Aorta (tissue), 5 donors: ENCODE measurements around the gene TBL1XR1. TPM values are rescaled to one million over a fixed set of nuclear protein-coding genes. Genes with fewer than 3 reads are reported as not detected.

Experiments
- ATAC-seq: fragments of 200-7000 bp; cut with Tn5 transposase; one replicate; pipeline ENCODE4 v1.9.1; 2022; ENCODE audit warnings: moderate library complexity; ENCODE audit not compliant: low FRiP score
- DNase-seq, 2 donors: peaks; one replicate each; pipeline ENCODE4 v3.0.0-alpha.2; 2020
- H3K27ac ChIP-seq, 2 donors: one replicate each; pipeline ENCODE4 v1.5.1; 2013; ENCODE audit warnings: low read length in 2 of 2, mild to moderate bottlenecking in 2 of 2, moderate library complexity in 2 of 2, control low read depth in 1 of 2, inconsistent platforms in 1 of 2, low read depth in 1 of 2
- H3K27me3 ChIP-seq, 2 donors: one replicate each; pipeline ENCODE4 v1.6.1; 2013; ENCODE audit warnings: control low read depth in 1 of 2, low read length in 1 of 2, mild to moderate bottlenecking in 1 of 2, moderate library complexity in 1 of 2; ENCODE audit not compliant: insufficient read depth in 2 of 2, control insufficient read depth in 1 of 2
- H3K36me3 ChIP-seq, 2 donors: one replicate each; pipeline ENCODE4 v1.6.1; 2013; ENCODE audit warnings: control low read depth in 1 of 2, low read length in 1 of 2, mild to moderate bottlenecking in 1 of 2; ENCODE audit not compliant: insufficient read depth in 2 of 2, control insufficient read depth in 1 of 2
- H3K4me1 ChIP-seq, 2 donors: one replicate each; pipeline ENCODE4 v1.6.1; 2013; ENCODE audit warnings: low read length in 2 of 2, control low read depth in 1 of 2, mild to moderate bottlenecking in 1 of 2, moderate library complexity in 1 of 2; ENCODE audit not compliant: insufficient read depth in 2 of 2, control insufficient read depth in 1 of 2
- H3K4me3 ChIP-seq, 2 donors: one replicate each; pipeline ENCODE4 v1.5.1; 2013; ENCODE audit warnings: low read length in 2 of 2, control low read depth in 1 of 2, mild to moderate bottlenecking in 1 of 2
- H3K9me3 ChIP-seq: one replicate; pipeline ENCODE4 v1.6.1; 2013; ENCODE audit warnings: mild to moderate bottlenecking, low read length; ENCODE audit not compliant: control insufficient read depth
- WGBS, 2 donors: extraction: QIAGEN DNeasy Blood & Tissue Kit; methylation state at CpG; one replicate each; pipeline ENCODE4 v1.1.7; 2013; 5-methylcytosine and 5-hydroxymethylcytosine counted together
- intact Hi-C, 2 donors: fragments of 100-400 bp; cut with DNase I; formaldehyde crosslinking; loops; one replicate each; pipeline versions ENCODE4 v1.14.2 to v1.15.0; 2022
- polyA plus RNA-seq, 2 donors: library from polyadenylated mRNA; stranded (reverse); fragments of 200-250 nt; gene quantifications; one replicate each; pipeline ENCODE4 v1.2.3, GENCODE V29; 2013
- total RNA-seq, 2 donors: library from RNA; stranded (reverse); fragmentation: NEBNext Ultra II Directional; extraction: Animal tissue kit (Norgen Biotek cat#: 25700); gene quantifications; one replicate each; pipeline ENCODE4 v1.2.1, GENCODE V29; 2021
- donor health status: healthy with polysubstance abuse.
- donor health status: Bipolar disorder and iron deficiency.
- donor health status: DM: no; HTN: no; CAD: no.
- donor health status: DM: no; HTN: no; CAD: no.
- donor health status: DM: yes; HTN: yes; CAD: no.

Gene TBL1XR1
- total and polyA plus RNA-seq, 4 donors = 19.0 to 200 (median 81.4) TPM

DNA sequence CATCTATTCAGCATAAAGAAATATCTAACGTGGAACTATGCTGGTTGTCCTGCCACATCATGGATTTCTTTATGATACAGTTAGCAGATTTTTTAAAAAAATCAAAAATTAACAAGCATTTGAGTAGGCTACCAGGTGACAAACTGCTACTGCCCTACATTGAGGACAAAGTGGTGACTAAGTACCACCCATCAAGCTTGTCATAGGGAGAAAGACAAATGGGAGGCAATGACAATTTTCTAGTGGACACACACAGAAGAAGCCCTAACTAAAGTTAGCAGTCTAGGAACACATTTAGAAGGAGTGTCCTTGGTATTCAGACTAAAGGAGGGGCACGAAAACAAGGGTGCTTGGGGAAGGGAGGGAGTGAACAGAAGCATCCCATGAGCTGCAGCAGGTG, 131.2 kb downstream of the TBL1XR1 start:
- intact Hi-C loops = no loop called here
- Histone ChIP-seq H3K4me1 (peaks cover 0 to 6% of the 10 kb centered on the region in 2 donors), H3K4me3 (no peak overlapping the region), H3K27me3 (no peaks in the 10 kb centered on the region), H3K36me3 (no peaks in the 10 kb centered on the region), H3K9me3 (no peaks in the 10 kb centered on the region), H3K27ac (no peak overlapping the region)
- ATAC-seq (no peak), DNase-seq (no peak)
- 81 to 87% methylated on average over 2 of the region's 2 CpGs for WGBS, 2 donors

DNA sequence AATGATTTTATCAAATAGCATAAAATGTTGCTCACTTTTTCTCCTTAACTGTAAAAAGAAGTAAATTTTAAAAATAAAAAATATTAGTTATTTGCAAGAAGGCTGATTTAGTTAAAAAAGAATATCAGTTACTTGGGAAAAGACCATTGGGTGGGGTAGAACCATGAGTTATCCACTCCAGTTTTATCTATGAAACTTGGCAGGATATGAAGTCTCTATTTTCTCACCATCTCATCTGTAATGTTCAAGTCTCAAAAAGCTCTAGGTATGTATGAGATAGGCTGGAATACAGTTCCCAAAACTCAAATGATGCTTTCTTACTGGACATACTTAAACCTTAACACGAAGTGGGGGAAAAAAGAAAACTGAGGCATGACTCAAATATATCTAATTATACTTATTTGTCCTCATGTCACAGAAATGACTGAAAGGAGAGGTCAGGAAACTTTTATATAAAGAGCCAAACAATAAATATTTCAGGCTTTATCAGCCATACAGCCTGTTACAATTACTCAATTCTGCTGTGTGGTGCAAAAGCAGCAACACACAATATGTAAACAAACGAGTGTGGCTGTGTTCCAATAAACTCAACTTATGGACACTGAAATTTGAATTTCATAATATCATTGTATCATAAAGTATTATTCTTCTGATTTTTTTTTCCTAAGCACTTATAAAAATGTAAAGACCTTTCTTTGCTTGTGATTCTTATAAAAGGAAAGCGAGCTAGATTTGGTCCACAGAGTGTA, 131.8 kb downstream of the TBL1XR1 start:
- DNase-seq = no peak
- 63 to 64% methylated on average over 3 of the region's 3 CpGs for WGBS, 2 donors
- no peaks in the 10 kb centered on the region for H3K9me3 ChIP-seq
- H3K4me3 ChIP-seq = no peak overlapping the region
- ATAC-seq = no peak
- H3K4me1 ChIP-seq = peaks cover 0 to 6% of the 10 kb centered on the region in 2 donors
- intact Hi-C loops = no loop called here
- no peak overlapping the region for H3K27ac ChIP-seq
- no peaks in the 10 kb centered on the region for H3K36me3 ChIP-seq
- no peaks in the 10 kb centered on the region for H3K27me3 ChIP-seq

DNA sequence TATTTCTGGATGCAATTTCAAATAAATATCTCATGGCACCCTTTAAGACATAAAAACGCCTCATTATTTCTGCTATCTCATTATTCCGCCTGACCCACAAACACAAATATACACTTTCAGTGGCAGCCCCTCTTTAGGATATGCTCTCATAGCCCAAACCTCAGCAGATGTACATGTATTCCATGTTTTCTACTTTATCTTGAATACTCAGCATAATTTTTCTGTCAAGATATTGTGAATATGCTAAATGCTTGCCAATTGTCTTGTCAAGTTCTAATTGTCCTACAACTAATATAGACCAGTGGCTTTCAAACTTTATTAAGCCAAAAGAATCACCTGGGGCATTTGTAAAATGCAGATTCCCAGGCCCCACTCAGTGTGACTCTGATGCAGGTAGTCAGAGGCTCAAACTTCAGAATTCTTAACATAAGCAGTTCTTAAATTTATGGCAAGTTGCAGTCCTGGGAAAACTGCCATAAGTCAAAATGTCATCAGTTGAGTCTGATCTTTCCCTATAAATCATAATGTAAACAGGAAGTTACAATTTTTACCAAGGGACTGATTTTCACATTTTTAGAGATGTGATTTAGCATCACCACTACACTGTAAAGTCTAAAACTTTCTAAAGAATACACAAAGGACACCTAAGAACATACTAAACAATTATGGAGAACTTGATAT, 135.1 kb downstream of the TBL1XR1 start:
- H3K27ac ChIP-seq = no peak overlapping the region
- WGBS, 2 donors = 82 to 86% methylated on average over 2 of the region's 2 CpGs
- intact Hi-C loops = no loop called here

DNA sequence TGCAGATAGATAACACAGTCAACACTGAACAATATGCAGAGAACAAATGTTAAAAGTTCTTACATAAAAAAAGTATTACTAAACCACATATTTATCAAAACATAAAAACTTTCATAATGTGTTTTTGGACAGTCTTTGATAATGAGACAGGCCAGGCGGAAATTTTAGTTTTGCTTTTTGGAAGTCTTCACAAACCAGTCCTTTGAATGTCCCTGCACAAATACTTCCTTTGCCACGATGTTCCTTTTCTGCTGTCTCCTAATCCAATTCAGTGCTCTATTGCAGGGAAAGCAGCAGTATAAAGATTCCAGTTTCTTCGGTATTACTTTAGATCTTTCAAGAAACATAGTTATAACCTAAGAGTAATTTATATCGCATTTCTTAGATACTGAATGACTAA, 135.9 kb downstream of the TBL1XR1 start:
- Histone ChIP-seq H3K36me3 (no peaks in the 10 kb centered on the region), H3K27ac (no peak overlapping the region), H3K9me3 (no peaks in the 10 kb centered on the region), H3K4me1 (peaks cover 0 to 8% of the 10 kb centered on the region in 2 donors), H3K27me3 (no peaks in the 10 kb centered on the region), H3K4me3 (no peak overlapping the region)
- intact Hi-C loops = no loop called here
- ATAC-seq = peak; percentile 67
- 63 to 64% methylated on average over 4 of the region's 4 CpGs for WGBS, 2 donors
- DNase-seq = no peak

More for the DNA sequence above, 135.1 kb downstream of the TBL1XR1 start:
- no peaks in the 10 kb centered on the region for H3K9me3 ChIP-seq
- no peaks in the 10 kb centered on the region for H3K27me3 ChIP-seq
- H3K4me1 ChIP-seq = peaks cover 0 to 6% of the 10 kb centered on the region in 2 donors
- no peak overlapping the region for H3K4me3 ChIP-seq
- no peak for DNase-seq
- H3K36me3 ChIP-seq = no peaks in the 10 kb centered on the region
- no peak for ATAC-seq

DNA sequence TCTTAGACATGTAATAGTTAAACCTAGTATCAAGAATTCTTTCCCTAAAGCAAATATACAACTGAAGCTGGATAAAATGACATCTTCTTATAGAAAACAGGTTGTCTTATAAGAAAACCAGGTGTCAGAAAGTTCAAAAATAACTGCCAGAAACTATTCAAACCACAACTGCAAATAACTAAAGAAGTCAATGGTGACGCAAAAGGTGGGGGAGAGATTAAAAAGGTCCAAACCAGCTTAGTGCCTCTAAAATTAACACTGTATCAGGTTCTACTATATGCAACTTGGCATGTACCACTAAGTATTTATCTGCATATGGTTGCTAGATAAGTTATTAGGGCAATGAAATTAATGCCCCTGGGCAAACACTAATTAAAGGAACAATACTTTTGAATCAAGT, 136.8 kb downstream of the TBL1XR1 start:
- DNase-seq (no peak), ATAC-seq (no peak)
- H3K4me3 ChIP-seq = no peak overlapping the region
- no peaks in the 10 kb centered on the region for H3K9me3 ChIP-seq
- 92 to 97% methylated on average over 1 of the region's 1 CpG for WGBS, 2 donors
- H3K27ac ChIP-seq = no peak overlapping the region
- intact Hi-C loops = no loop called here
- H3K36me3 ChIP-seq = no peaks in the 10 kb centered on the region
- H3K4me1 ChIP-seq = peaks cover 0 to 6% of the 10 kb centered on the region in 2 donors
- H3K27me3 ChIP-seq = no peaks in the 10 kb centered on the region

DNA sequence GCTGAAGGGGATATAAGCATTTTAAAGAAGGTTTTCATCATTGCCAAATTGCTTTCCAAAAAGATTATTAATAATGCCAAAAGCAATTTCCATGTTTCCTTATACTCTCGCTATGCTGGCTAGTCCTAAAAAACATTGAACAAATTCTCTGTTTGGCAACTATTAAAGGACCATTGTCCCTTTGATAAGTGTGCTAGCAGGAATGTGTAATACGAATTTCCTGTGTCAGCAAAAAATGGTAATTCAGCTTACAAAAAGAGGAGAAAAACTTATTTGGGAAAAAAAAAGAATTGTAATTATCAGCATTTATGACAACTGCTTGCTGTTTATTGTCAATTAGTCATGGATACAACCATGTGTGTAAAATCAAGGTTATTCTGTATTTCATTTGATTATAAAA, 138.6 kb downstream of the TBL1XR1 start:
- Histone ChIP-seq H3K36me3 (no peaks in the 10 kb centered on the region), H3K4me1 (peaks cover 0 to 6% of the 10 kb centered on the region in 2 donors), H3K9me3 (no peaks in the 10 kb centered on the region), H3K27ac (no peak overlapping the region), H3K4me3 (no peak overlapping the region), H3K27me3 (no peaks in the 10 kb centered on the region)
- intact Hi-C loops = loop anchor here in 1 of 2 donors (5.0 to 10.0 kb wide), 3 partner anchors 139 to 1326 kb away; partner anchors contain the start of gene TBL1XR1
- DNase-seq (no peak), ATAC-seq (no peak)
- WGBS, 2 donors = 47 to 51% methylated on average over 2 of the region's 2 CpGs

DNA sequence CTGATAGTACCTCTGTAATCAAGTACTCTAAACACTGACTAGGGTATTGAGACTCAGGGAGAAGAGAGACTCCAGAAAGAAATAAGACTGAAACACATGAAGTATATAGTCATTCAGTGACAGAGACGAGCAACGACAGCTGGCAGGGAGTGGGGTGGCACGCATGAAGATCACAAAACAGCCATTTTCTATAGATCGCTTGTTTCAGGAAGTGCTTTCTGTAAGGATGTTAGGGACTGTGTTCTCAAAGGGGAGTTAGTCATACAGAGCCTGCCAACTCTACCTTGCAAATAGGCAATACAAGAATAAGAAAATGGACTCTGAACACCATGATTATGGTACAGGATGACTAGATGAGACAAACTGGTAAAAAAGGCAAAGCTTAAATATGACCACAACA, 139.5 kb downstream of the TBL1XR1 start:
- H3K4me1 ChIP-seq = peaks cover 0 to 6% of the 10 kb centered on the region in 2 donors

DNA sequence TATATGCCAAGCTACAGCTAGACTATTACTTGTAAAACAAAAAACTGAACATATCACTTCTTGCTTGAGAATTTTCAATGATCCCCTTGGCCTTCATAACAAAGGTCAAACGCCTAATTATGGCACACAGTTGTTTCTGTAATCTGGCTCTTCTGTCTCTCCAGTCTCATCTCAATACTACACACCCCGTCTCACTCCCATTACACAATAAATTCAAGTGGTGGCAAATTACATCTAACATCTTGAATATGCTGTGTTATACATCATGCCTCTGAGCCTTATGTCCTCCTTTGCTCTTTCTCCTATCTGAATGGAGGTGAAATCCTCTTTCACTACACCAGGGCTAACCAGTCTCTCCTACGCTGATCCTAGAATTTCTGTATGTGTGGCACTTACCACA, 140.4 kb downstream of the TBL1XR1 start:
- H3K36me3 ChIP-seq = no peaks in the 10 kb centered on the region
- H3K4me3 ChIP-seq = no peak overlapping the region
- H3K4me1 ChIP-seq = peaks cover 0 to 6% of the 10 kb centered on the region in 2 donors
- no peak for ATAC-seq
- no peaks in the 10 kb centered on the region for H3K27me3 ChIP-seq
- WGBS, 2 donors = 91 to 92% methylated on average over 3 of the region's 3 CpGs
- DNase-seq = no peak
- no peaks in the 10 kb centered on the region for H3K9me3 ChIP-seq
- H3K27ac ChIP-seq = no peak overlapping the region
- intact Hi-C loops = loop anchor here in 1 of 2 donors (5.0 to 10.0 kb wide), 3 partner anchors 140 to 1328 kb away; partner anchors contain the start of gene TBL1XR1

More for the DNA sequence above, 139.5 kb downstream of the TBL1XR1 start:
- DNase-seq (no peak), ATAC-seq (no peak)
- Histone ChIP-seq H3K4me3 (no peak overlapping the region), H3K27ac (no peak overlapping the region), H3K36me3 (no peaks in the 10 kb centered on the region), H3K27me3 (no peaks in the 10 kb centered on the region), H3K9me3 (no peaks in the 10 kb centered on the region)
- intact Hi-C loops = loop anchor here in 1 of 2 donors (5.0 to 10.0 kb wide), 3 partner anchors 140 to 1327 kb away; partner anchors contain the start of gene TBL1XR1
- 78 to 79% methylated on average over 4 of the region's 4 CpGs for WGBS, 2 donors
